Fibroblast of peridontal ligament (primary cell): ENCODE data around the gene TXLNA.
A peak's percentile ranks its signal among the peaks of the same experiment; 100 is the strongest.
"Not testable (repeated sequence)": the region's sequence is repeated elsewhere in the genome, so short reads cannot be mapped to it uniquely, and the experiment has no call there.

Experiments
- DNase-seq: peaks from one replicate; pipeline ENCODE4 v3.0.0-alpha.2; 2010; ENCODE audit errors: extremely low read depth

Gene TXLNA

GRCh38 chr1:32179443-32180185, at the start of gene TXLNA:
TSS of gene TXLNA (plus strand) at chr1:32179675. CDS start at chr1:32180346, 671 bp downstream.
- peak; percentile 86 for DNase-seq

GRCh38 chr1:32133950-32134280, 45.6 kb upstream of the TXLNA start:
- not testable (repeated sequence) for DNase-seq

GRCh38 chr1:32137111-32137510, 42.4 kb upstream of the TXLNA start:
- DNase-seq = no peak

GRCh38 chr1:32138965-32139364, 40.5 kb upstream of the TXLNA start:
- DNase-seq = no peak

DNA sequence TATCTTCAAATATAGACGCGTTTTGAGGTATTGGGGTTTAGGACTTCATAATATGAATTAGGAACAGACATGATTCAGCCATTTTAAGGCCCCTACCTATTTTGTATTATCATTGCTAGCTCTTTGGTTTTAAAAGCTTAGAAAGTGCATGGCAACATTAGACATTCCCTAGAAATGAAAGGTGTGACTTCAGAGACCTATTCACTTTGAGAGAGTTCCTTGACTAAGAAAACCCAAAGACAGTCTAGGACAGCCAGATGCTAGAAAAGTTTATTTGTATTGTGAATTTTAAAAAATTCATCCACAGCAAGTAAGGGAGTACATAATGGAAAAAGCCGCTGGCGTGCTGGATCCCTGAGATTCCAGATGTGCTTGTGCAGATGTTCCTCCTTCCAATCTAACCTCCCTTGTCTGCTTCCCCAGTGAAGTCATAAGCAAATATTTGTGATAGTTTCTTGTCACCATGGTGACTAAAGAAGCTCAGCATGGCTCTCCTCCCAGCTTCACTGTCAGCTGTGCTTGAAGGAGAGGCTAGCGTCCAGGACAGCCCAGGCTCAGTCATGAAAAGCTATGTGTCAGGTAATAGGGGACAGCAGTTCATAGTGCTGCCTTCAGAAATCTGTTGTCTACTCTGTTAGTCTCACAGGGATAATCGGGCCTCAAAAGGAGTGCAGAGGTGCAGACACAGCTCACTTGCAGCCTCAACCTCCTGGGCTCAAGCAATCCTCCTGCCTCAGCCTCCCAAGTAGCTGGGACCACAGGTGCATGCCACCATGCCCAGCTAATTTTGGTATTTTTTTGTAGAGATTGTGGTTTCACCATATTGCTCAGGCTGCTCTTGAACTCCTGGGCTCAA, 36.8 kb upstream of the TXLNA start:
- DNase-seq = peak; percentile 79

DNA sequence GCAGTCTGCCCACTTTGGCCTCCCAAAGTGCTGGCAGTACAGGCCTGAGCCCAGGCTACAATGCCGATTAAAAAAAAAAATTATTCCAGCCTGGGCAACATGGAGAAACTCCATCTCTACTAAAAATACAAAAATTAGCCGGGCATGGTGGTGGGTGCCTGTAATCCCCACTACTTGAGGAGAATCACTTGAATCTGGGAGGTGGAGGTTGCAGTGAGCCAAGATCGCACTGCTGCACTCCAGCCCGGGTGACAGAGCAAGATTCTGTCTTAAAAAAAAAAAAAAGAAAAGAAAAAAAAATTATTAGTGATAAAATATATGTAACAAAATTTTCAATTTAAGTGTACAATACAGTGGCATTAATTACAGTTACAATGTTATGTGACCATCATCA, 36.2 kb upstream of the TXLNA start:
- DNase-seq = not testable (repeated sequence)

DNA sequence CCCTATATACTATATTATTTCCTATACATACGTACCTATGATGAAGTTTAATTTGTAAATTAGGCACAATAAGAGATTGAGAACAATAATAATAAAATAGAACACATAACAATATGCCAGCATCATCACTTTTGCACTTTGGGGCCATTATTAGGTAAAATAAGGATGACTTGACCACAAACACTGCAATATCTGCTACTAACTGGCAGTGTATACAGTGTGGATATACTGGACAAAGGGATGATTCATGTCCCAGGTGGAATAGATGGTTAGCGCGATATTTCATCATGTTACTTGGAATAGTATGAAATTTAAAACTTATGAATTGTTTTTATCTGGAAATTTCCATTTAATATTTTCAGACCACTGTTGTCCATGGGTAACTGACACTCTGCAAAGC, 35.4 kb upstream of the TXLNA start:
- no peak for DNase-seq

DNA sequence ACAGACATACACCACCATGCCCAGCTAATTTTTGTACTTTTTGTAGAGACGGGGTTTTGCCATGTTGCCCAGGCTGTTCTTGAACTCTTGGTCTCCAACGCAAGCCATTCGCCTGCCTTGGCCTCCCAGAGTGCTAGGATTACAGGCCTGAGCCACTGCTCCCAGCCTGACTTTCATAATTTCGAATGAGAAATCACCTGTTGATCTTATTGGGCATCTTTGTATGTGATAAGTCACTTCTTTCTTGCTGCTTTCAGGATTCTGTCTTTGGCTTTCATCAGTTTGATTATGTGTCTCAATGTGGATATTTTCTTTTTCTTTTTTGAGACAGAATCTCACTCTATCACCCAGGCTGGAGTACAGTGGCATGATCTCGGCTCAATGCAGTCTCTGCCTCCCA, 31.7 kb upstream of the TXLNA start:
- not testable (repeated sequence) for DNase-seq

- DNase-seq = no peak
These were observed 28.6 kb upstream of the TXLNA start for GRCh38 chr1:32150847-32151246.

DNA sequence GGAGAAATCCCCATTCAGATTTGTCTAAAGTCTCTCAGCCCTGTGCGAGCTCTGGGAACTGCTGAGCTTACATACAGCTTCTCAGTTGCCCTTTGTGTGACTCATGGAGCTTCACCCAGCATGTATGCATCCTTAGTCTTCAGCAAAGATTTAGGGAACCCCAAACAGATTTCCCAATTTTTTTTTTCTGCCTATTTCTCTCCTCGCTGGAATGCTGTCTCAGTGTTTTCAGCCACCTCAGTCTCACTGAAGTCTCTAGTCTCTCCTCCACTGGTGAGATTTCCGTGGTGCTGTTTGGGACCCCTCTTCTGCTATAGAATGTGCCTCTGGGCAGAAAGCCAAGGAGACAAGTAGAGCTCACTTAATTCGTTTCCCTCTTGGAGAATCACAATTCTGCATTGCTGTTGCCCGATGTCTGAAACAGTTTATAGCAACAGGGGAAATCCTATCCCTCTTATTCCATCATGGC, 28.1 kb upstream of the TXLNA start:
- DNase-seq = peak; percentile 79

DNA sequence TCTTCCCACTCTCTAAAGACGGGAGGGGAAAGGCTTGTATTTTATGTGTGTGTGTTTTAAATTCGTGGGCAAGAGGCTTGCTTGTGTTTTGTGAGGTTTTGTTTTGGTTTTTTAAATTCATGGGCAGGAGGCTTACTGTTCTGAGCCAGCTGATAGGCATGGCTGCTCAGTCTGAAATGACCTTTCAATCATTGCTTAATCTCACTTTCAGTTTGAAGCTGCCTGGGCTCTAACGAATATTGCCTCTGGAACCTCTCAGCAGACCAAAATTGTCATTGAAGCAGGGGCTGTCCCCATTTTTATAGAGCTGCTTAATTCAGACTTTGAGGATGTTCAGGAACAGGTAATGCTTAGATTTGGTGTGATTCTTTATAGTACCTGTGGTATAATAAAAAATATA, 20.3 kb upstream of the TXLNA start:
- no peak for DNase-seq

DNA sequence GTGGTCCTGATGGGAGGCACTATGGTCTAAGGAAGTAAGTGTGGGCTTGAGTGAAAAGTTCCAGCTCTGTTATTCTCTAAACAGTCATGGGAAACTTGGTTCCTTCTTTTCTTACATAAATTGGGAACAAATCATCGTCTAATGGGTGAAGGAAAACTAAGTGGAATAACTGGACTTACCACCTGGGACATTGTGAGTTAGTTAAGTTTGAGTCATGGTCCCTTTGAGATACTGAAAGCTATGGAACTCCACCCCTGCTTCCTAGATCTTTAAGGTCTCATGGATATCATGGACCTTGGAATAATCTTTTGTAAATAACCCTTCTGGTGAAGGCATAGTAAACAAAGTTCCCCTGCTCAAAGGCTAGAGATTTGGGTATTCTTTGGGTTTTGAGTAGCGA, 16.1 kb upstream of the TXLNA start:
- DNase-seq = no peak

DNA sequence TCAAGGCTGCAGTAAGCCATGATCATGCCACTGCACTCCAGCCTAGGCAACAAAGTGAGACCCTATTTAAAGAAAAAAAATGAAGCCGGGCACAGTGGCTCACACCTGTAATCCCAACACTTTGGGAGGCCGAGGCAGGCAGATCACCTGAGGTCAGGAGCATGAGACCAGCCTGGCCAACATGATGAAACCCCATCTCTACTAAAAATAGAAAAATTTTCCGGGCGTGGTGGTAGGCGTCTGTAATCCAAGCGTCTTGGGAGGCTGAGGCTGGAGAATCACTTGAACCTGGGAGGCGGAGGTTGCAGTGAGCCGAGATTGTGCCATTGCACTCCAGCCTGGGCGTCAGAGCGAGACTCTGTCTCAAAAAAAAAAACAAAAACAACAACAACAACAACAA, 13.8 kb upstream of the TXLNA start:
- DNase-seq = not testable (repeated sequence)

DNA sequence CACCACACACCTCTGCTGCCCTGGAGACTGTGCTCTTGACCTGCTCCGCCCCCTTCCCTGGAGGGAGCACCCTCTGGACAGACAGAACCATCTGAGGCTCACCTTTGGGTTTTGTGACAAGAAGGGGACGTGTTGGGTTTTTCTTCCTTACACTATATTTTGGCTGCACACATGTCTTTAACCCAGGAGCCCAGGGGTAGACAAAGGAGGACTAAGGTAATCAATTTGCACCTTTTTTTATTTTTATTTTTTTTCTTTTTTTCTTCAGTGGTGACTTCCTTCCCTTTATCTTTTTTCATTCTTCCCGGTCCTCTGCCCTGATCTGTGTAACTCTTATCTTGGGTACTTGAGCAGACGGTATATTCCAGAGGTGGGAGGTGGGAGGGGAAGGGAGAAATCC, 8.5 kb upstream of the TXLNA start:
- DNase-seq = no peak

DNA sequence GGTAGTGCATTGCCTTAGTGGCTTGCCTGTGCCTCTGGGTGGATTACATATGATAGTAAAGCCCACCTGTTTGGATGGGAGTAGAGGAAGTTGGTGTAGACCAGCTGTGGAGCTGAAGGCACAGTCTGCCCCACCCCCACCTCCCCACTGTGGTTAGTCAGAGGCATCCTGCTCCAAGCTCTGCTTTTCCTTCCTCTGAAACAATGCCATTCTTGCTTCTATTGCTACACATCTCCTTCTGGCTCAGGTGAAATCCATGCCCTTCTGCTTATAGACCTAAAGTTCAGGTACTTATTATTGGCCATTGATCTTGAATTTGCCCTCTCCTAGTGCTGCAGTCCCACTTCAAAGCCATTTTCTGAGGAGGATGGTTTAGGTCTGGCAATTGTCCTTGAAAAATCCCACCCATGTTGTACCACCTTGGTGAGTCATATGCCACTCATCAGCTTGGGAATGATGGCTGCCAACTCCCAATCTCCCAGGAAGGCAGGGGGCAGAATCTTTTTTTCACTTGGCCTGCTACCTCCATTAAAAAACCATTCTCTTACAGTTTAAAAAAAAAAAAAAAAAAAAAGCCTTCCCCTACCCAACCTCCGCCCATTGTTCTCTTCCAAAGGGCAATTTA, 6.7 kb upstream of the TXLNA start:
- DNase-seq = no peak

DNA sequence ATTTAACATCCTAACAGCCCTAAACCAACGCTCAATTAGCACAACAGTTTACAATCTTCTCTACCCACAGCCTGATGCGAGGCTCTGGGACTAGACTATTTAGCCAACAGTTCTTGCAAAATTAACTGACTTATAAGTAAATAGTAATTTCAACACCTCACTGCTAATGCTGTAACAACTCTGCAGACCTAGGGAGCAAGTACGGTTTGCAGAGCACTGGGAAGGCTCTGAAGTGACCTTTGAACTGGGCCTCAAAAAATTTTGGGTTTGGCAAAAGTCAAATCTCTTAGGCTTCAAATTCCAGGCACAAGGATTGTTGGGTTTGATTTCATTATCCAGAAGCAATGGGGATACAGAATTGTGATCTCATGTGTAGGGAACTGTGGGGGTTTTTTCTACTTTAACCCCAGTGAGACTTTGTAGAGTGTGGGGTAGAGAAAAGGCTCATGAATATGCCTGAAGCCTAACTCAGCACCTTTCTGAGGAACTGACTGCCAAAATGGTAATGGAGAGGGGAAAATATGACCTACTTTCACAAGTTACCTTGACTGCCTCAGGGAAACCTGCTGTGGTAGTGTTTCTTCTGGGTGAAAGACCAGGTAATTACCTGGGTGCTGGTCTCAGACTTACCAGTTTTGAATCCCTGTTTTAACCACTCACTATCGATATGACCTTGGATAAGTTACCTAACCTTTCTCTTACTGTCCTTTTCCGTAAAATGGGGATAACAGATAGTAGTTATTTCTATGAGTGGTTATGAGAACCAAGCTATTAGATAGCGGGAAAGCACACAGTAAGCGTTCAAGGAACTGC, 889 bp upstream of the TXLNA start:
- peak; percentile 19 for DNase-seq

DNA sequence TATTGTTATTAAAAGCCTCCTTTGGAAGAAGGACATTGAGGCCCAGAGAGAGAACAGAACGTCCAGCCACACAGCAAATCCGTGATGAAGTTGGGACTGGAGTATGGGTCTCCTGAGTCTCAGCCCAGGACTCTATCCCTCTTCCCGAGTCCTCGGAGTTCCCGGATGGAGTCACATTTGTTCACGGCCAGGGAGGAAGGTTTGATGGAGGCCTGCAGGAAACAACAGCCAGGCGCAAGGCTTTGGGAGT, 357 bp upstream of the TXLNA start:
- no peak for DNase-seq

DNA sequence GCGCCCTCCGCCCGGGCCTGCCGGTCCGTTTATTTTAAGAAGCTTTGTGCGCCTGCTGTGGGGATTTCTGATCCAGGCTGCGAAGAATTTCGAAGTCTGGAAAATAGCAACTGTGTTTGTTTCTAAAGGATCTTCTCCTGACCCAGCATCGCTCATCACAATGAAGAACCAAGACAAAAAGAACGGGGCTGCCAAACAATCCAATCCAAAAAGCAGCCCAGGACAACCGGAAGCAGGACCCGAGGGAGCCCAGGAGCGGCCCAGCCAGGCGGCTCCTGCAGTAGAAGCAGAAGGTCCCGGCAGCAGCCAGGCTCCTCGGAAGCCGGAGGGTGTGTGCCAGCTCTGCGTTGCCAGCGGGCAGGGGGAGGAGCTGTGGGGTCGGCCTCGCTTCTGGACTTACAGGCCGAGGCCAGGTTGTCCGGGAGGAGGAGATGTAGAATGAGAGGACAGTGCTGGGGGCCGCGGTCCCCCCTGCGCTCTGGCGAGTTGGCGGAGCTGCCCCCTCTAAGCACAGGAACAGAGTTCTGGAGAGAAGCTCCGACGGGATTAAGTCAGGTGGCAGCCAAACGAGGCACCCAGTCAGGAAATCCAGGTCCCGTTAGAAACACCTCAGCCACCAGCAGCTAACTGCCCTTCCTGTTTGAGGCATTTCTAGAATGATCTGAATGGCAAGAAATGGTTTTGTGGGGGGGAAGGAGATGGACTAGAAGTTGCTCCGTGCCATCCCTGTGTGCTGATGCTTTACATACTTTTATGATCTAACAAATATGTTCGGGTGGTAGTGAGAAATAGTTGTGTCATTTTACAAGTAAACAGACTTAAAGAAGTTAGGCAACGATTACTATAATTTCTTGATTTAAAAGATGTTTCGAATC, 948 bp downstream of the TXLNA start:
- DNase-seq = peak; percentile 78

DNA sequence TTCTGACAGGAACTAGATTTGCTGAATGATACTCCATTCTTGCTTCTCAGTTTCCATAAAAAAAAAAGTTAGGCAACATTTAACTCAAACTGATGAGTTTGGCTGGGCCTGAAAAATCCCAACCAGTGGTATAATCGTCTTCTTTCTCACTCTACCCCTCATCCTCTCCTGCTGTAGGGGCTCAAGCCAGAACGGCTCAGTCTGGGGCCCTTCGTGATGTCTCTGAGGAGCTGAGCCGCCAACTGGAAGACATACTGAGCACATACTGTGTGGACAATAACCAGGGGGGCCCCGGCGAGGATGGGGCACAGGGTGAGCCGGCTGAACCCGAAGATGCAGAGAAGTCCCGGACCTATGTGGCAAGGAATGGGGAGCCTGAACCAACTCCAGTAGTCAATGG, 1.6 kb downstream of the TXLNA start:
- no peak for DNase-seq

- no peak for DNase-seq
These were observed 2.1 kb downstream of the TXLNA start for GRCh38 chr1:32181563-32181962.

DNA sequence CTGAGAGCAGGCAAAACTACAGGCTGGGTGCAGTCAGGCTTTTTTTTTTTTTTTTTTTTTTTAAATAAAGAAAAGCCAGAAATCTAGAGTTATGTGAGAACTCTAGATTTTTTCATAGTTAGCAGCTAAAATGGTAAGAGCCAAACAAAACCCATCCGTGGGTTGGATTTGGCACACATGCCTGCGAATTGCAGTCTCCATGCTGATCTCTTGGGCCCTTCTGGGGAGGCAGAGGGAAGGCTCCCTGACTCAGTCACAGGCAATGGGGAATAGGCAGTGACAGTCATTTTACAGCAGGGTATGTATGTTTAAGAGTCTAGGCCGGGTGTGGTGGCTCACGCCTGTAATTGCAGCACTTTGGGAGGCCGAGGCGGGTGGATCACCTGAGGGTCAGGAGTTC, 2.6 kb downstream of the TXLNA start:
- peak; percentile 39 for DNase-seq
